HG03039 (cell line): ENCODE measurements around the gene LEP.
"Not testable (repeated sequence)": the region's sequence is repeated elsewhere in the genome, so short reads cannot be mapped to it uniquely, and the experiment has no call there.

Source experiments
- ATAC-seq: cut with Tn5 transposase; IDR thresholded peaks from one replicate; pipeline ENCODE4 v1.9.1; 2021; ENCODE audit warnings: mild to moderate bottlenecking, moderate library complexity; ENCODE audit not compliant: unreplicated experiment

LEP gene

GRCh38 chr7:128271471-128271941 lies 30.4 kb downstream of the LEP start:
- no peak for ATAC-seq

GRCh38 chr7:128271942-128272481 lies 30.9 kb downstream of the LEP start:
- ATAC-seq = no peak

GRCh38 chr7:128274246-128274883 lies 33.3 kb downstream of the LEP start:
- ATAC-seq = no peak

GRCh38 chr7:128274884-128275603 lies 34.0 kb downstream of the LEP start:
- ATAC-seq = no peak

- ATAC-seq = no peak
Measured at GRCh38 chr7:128275681-128276080, 34.6 kb downstream of the LEP start.

- ATAC-seq = no peak
Measured at GRCh38 chr7:128278366-128278765, 37.3 kb downstream of the LEP start.

GRCh38 chr7:128279124-128279713 lies 38.1 kb downstream of the LEP start:
- ATAC-seq = no peak

GRCh38 chr7:128280451-128280850 lies 39.4 kb downstream of the LEP start:
- not testable (repeated sequence) for ATAC-seq

- no peak for ATAC-seq
Measured at GRCh38 chr7:128281605-128282380, 40.7 kb downstream of the LEP start.

GRCh38 chr7:128284102-128284501 lies 43.0 kb downstream of the LEP start:
- ATAC-seq = no peak

GRCh38 chr7:128287556-128287955 lies 46.5 kb downstream of the LEP start:
- ATAC-seq = no peak

- ATAC-seq = not testable (repeated sequence)
Measured at GRCh38 chr7:128298004-128298403, 56.9 kb downstream of the LEP start.

GRCh38 chr7:128299109-128299607 lies 58.1 kb downstream of the LEP start:
- no peak for ATAC-seq

GRCh38 chr7:128302139-128302538 lies 61.1 kb downstream of the LEP start:
- ATAC-seq = no peak

- ATAC-seq = no peak
Measured at GRCh38 chr7:128303133-128303532, 62.1 kb downstream of the LEP start.

- ATAC-seq = no peak
Measured at GRCh38 chr7:128303643-128304042, 62.6 kb downstream of the LEP start.

- ATAC-seq = no peak
Measured at GRCh38 chr7:128304212-128304611, 63.1 kb downstream of the LEP start.

GRCh38 chr7:128307061-128307460 lies 66.0 kb downstream of the LEP start:
- no peak for ATAC-seq
